ENCODE data around the gene ADAMTSL1. TPM values are rescaled to one million over a fixed set of nuclear protein-coding genes. Genes with fewer than 3 reads are reported as not detected.

Gene ADAMTSL1
- total and polyA plus RNA-seq, 2 donors (not counting 3 experiments of a cell fraction or from before 2014, with no cell fraction given) = 15.0 to 18.4 TPM

DNA sequence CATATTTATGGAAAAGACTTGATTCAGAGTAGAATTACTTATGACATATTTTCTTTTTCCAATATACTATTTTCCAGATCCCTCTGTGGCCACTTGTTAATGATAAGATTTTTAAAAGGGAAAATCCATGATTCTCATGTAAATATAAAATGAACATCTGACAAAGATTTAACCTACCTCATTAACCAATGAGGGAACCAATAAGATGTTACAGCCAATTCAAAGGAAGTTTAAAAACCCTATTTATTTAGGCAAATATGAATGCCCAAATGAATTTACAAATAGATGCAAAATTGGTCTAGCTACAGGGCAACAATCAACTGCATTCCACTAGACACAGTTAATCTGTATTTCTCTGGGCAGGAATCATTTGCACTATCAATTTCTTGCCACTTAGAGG is 226.8 kb downstream of the ADAMTSL1 start:
- intact Hi-C loops (cut with micrococcal nuclease) = no loop called here

More for the DNA sequence above, 226.8 kb downstream of the ADAMTSL1 start:
- H3K79me2 ChIP-seq (ENCODE audit: control insufficient read depth, insufficient read depth, low read length) = no peaks in the 10 kb centered on the region
- ChIA-PET POLR2A (no interaction called here), CTCF (no interaction called here)
- no peak for TF ChIP-seq FOS (IDR thresholded peaks at IDR 0.05; ENCODE audit: borderline replicate concordance, insufficient read depth, low read length)
- TF ChIP-seq POLR2A (IDR thresholded peaks at IDR 0.05; ENCODE audit: low read depth, low read length) = no peak
- TF ChIP-seq JUN (IDR thresholded peaks at IDR 0.05; ENCODE audit: borderline replicate concordance, insufficient read depth, insufficient read length, low read depth) = no peak
- TF ChIP-seq POLR2AphosphoS5 (IDR thresholded peaks at IDR 0.05; ENCODE audit: insufficient read depth, low read depth, low read length) = no peak
- no peak for TF ChIP-seq GATA2 (IDR thresholded peaks at IDR 0.05; ENCODE audit: insufficient read depth, insufficient read length, low read depth, low read length)
- TF ChIP-seq, protein P1, sequence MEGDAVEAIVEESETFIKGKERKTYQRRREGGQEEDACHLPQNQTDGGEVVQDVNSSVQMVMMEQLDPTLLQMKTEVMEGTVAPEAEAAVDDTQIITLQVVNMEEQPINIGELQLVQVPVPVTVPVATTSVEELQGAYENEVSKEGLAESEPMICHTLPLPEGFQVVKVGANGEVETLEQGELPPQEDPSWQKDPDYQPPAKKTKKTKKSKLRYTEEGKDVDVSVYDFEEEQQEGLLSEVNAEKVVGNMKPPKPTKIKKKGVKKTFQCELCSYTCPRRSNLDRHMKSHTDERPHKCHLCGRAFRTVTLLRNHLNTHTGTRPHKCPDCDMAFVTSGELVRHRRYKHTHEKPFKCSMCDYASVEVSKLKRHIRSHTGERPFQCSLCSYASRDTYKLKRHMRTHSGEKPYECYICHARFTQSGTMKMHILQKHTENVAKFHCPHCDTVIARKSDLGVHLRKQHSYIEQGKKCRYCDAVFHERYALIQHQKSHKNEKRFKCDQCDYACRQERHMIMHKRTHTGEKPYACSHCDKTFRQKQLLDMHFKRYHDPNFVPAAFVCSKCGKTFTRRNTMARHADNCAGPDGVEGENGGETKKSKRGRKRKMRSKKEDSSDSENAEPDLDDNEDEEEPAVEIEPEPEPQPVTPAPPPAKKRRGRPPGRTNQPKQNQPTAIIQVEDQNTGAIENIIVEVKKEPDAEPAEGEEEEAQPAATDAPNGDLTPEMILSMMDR (IDR thresholded peaks at IDR 0.05; ENCODE audit: extremely low read depth in 1 of 2, insufficient read depth in 1 of 2, low read depth in 1 of 2, low read length in 2 of 2) = no peak
- TF ChIP-seq, protein P2, sequence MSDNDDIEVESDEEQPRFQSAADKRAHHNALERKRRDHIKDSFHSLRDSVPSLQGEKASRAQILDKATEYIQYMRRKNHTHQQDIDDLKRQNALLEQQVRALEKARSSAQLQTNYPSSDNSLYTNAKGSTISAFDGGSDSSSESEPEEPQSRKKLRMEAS (IDR thresholded peaks at IDR 0.05; ENCODE audit: insufficient read depth, insufficient read length) = no peak
- no peak for TF ChIP-seq MYC (IDR thresholded peaks at IDR 0.05; ENCODE audit: low read depth, low read length)
- no peaks in the 10 kb centered on the region for H3K27me3 ChIP-seq (ENCODE audit: control insufficient read depth in 2 of 2, insufficient read depth in 2 of 2, low read length in 2 of 2)
- no peak overlapping the region for H3K4me3 ChIP-seq (replicated peaks in 1 of 3; ENCODE audit: insufficient read depth in 1 of 3, low read depth in 1 of 3, low read length in 3 of 3)
- H4K20me1 ChIP-seq (replicated peaks; ENCODE audit: control insufficient read depth, extremely low read depth, insufficient read depth, low read length) = no peaks in the 10 kb centered on the region
- H3K27ac ChIP-seq (ENCODE audit: insufficient read depth, low read depth, low read length) = no peak overlapping the region
- no peak overlapping the region for H3K9ac ChIP-seq (replicated peaks; ENCODE audit: extremely low read depth, insufficient read depth, low read length)
- no TSS peak for BruUV-seq (replicated peaks)
- H2AFZ ChIP-seq (ENCODE audit: low read depth, low read length) = no peak overlapping the region
- DNase-seq (ENCODE audit: low read depth, low spot score) (no peak), FAIRE-seq (no peak)
- H3K9me3 ChIP-seq (replicated peaks; ENCODE audit: control insufficient read depth, insufficient read depth, low read length) = no peaks in the 10 kb centered on the region
- H3K4me1 ChIP-seq (ENCODE audit: control insufficient read depth, extremely low read depth, insufficient read depth, low read length) = no peaks in the 10 kb centered on the region
- dilution Hi-C loops (cut with MboI; ENCODE audit: extremely low pct_ligation_motif_present, low sequenced_read_pairs) = no loop called here
- H3K36me3 ChIP-seq (ENCODE audit: control insufficient read depth in 2 of 2, extremely low read depth in 1 of 2, insufficient read depth in 2 of 2, low read length in 2 of 2) = no peaks in the 10 kb centered on the region
- no peak overlapping the region for H3K4me2 ChIP-seq (ENCODE audit: insufficient read depth, low read length)
- H3K9me1 ChIP-seq (replicated peaks; ENCODE audit: control insufficient read depth, extremely low read depth, insufficient read depth, low read length) = no peaks in the 10 kb centered on the region
